Measurements from ENCODE around the gene SLC34A3.

GRCh38 chr9:137199411-137200121 is 31.1 kb upstream of the SLC34A3 start:
- TF ChIP-seq POLR2A (IDR thresholded peaks at IDR 0.05; ENCODE audit: low read depth) (no peak), EP300 (IDR thresholded peaks at IDR 0.05) (no peak), CTCF (IDR thresholded peaks at IDR 0.05) (no peak), POLR2AphosphoS5 (IDR thresholded peaks at IDR 0.05) (no peak)
